Activated T-helper 9 cell treated with anti-CD3 and anti-CD28 coated beads, Interleukin-2, amount 50 U/mL, for 16 hours (primary cell): ENCODE measurements around the gene MPP1.
"Not testable (repeated sequence)": the region's sequence is repeated elsewhere in the genome, so short reads cannot be mapped to it uniquely, and the experiment has no call there.

Source experiments
- DNase-seq: peaks from one replicate; pipeline ENCODE4 v3.0.0-alpha.2; 2020; ENCODE audit warnings: low read depth

Gene MPP1

GRCh38 chrX:154804957-154805695 is at the start of gene MPP1:
Gene MPP1 (minus strand): TSS chrX:154805485. CDS start chrX:154805373, 112 bp downstream.
- DNase-seq, result peak; percentile 59

DNA sequence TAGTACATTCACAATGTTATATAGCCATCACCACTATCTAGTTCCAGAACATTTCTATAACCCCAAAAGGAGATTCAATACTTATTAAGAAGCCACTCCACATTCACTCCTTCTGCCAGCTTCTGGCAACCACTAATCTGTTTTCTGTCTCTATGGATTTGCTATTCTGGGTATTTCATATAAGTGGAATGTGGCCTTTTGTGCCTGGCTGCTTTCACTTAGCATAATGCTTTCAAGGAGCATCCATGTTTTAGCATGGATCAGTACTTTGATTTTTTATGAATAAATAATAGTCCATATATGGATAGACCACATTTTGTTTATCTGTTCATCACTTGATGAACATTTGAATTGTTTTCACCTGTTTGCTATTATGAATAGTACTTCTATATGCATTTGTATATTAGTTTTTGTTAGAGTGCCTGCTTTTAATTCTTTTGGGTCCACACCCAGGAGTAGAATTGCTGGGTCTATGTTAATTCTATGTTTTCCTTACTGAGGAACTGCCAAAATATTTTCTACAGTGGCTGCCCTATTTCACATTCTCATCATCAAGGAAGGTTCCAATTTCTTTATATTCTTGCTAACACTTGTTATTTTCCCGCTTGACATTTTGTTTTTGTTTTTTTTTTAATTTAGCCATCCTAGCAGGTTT is 45.8 kb upstream of the MPP1 start:
- DNase-seq, result no peak

DNA sequence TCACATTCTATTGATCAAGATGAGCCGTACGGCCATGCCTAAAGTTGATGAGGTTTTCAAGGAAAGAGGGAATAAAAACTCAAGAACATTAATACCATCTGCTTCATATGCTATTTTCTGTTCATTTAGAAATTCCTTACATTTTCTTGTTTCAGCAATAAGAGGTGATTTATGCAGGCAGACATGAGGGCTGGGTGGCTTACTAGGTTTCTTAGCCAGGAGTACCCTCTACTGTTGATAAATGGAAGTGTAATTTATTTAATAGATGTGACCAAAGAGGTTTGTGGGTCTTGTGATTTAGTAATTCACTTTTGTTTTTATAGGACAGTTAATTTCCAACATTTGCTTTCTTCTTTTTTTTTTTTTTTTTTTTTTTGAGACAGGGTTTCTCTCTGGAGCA is 35.6 kb upstream of the MPP1 start:
- no peak for DNase-seq

GRCh38 chrX:154836163-154836562 is 30.9 kb upstream of the MPP1 start:
- no peak for DNase-seq

GRCh38 chrX:154834562-154834961 is 29.3 kb upstream of the MPP1 start, which contains the start of gene SMIM9:
Gene SMIM9 (minus strand): TSS chrX:154834662. CDS start chrX:154830856, 3,806 bp downstream.
- DNase-seq, result no peak

GRCh38 chrX:154833746-154834274 is 28.5 kb upstream of the MPP1 start:
- no peak for DNase-seq

DNA sequence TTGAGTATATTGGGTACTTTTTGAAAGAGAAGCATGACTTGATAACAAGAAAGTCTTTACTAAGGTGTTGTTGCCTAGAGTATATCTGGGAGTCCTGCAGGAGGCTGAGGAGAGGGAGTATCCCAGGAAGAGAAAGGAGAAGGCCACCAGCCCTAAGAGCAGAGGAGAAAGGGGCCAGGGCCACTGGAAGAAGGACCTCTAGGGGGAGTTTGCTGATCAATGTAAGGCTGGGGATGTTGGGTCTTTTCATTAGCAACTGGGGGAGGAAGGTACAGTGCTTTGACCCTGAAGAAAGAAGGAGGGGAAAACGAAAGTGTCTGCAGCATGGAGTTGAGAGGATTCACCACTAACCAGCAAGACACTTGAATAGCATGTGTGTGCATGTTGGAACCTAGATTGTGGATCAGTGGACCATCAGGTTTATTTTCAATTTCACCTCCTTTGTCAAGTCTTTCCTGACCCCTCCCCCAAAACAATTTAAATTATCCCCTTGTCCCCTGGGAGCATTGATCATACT is 24.7 kb upstream of the MPP1 start:
- DNase-seq, result no peak

DNA sequence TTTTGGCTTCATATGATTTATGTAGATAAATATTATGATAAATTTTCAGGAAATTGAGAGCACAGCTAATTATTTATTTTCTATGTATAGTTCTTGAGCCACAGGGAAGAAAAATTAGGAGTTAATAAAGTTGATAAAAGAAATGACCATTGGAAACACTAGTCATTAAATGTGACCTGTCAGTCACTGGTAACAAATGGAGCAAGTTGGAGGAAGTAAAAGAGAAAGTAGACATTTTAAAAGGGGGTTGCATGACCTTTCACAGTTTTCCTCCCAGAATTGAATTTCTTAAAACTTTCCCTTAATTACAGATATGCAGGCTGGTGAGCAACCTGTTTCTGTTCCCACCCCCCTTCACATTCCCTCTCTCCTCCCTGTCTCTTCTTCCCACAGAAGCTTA is 23.8 kb upstream of the MPP1 start:
- DNase-seq, result no peak

DNA sequence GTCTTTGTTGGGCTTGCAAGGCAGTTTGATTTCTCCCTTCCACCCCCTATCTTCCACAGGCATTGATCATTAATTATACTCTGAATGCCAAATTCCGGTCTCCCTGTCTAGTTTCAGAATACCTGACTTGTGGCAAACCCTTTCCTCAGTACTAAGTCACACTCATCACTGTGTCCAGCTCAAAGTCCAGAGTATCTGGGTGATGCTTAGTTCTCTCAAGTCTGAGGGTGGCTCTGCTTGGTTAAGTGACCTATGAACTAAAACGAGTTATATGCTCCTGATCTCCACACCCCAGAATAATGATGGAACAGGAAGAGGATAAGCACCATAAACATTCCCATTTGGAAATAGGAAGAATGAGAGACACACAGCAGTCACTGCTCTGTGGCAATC is 22.7 kb upstream of the MPP1 start:
- DNase-seq, result no peak

- no peak for DNase-seq
These were observed 22.1 kb upstream of the MPP1 start for GRCh38 chrX:154827194-154828015.

DNA sequence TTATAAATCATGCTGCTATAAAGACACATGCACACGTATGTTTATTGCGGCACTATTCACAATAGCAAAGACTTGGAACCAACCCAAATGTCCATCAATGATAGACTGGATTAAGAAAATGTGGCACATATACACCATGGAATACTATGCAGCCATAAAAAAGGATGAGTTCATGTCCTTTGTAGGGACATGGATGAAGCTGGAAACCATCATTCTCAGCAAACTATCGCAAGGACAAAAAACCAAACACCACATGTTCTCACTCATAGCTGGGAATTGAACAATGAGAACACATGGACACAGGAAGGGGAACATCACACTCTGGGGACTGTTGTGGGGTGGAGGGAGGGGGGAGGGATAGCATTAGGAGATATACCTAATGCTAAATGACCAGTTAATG is 20.3 kb upstream of the MPP1 start:
- not testable (repeated sequence) for DNase-seq

- no peak for DNase-seq
These were observed 19.4 kb upstream of the MPP1 start for GRCh38 chrX:154824638-154825037.

DNA sequence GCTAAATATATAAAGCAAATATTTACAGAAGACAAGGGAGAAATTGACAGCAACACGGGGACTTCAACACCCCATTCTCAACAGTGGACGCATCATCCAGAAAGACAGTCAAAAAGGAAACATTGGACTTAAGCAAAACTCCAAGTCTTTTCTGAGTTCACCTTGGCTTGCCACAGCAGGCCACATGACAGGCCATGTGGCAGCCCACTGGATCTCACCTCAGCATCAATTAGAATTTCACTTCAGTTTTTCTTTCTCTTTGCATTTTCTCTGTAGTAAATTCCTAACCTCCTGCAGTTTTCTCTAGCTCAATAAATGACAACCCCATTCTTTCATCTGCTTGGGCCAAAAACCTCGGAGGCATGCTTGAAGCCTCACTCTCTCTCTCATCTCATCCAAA is 16.7 kb upstream of the MPP1 start:
- DNase-seq, result no peak

- no peak for DNase-seq
These were observed 16.2 kb upstream of the MPP1 start for GRCh38 chrX:154821523-154821922.

- no peak for DNase-seq
These were observed 14.6 kb upstream of the MPP1 start for GRCh38 chrX:154819771-154820341.

- no peak for DNase-seq
These were observed 13.9 kb upstream of the MPP1 start for GRCh38 chrX:154818916-154819770.

DNA sequence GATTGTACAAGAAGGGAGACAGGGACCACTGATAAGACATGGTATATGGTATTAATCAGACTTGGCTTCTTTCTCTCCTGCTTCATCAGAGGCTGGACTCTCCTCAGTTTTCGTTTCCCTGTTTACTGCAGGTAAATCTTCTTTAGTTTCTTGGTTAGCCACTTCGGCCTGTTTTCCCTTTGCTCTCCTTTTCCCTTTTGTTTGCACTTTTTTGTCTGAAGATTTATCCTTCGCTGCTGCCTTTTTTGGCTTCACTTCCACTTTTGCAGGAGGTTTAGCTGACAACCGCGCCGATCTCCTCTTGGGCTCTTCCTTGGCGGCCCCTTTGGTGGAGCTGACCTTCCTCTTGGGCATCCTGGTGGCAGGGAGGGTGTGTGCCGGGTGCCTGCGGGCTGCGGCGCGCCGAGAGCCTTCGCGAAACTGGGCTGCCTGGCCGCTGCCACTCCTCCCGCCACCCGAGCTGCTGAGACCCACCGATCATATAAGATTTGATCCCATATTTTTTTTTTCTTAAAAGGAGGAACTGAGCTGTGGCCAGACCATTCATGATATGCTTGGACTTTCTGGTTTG is 11.8 kb upstream of the MPP1 start:
- DNase-seq, result not testable (repeated sequence)

DNA sequence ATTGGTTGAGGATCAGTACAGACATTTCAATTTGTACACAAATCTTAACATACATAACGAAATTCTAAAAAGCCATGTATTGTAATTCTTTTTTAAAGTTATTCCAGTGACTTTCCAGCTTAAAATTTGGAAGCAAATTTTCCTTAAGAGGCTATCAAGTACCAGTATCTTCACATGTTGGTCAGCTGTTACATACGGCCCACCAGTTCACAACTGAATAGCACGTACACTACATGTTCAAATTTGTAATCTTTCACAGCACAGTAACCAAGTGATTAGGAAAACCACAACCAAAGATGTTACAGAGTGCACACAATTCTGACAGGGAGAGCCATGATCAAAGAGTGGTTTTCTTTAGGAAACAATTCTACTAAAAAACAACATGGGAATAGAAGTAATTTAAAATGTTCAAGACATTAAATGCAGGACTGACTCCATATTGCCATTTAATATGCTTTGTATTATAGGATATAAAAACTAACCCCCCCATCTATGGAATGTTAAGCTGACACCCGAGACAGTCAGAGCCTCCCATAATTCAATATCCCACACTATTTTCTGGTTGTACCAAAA is 11.1 kb upstream of the MPP1 start:
- DNase-seq, result not testable (repeated sequence)

DNA sequence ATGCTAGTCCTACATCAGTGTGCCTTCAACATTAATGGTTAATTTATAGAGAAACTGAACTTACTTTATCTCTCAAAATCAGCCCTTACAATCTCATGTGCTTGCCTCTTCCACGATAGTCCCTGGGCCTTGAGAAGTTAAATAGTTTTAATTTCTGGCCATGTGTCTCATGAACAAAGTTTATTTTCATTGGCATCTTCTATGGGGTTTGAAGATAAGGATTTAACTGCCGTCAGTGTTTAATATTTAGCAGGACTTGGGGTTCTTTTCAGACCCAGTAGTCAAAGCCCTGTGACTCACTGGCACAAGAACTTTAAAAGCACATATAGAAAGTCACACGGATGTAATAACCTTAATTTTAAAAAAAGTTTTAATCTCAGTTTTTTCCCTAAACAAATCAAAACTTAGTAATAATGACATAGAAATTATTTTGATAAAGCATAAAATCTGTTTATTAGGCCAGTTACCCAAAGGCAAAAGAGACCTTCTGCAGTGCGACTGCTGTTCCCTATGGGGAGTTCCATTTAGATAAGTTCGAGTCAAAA is 10.1 kb upstream of the MPP1 start:
- DNase-seq, result no peak

GRCh38 chrX:154813801-154814200 is 8.5 kb upstream of the MPP1 start:
- DNase-seq, result no peak
